ENCODE measurements around the gene OTUB2.

GRCh38 chr14:94021001-94021400 is 5.1 kb upstream of the OTUB2 start:
- TF ChIP-seq CTCF (IDR thresholded peaks at IDR 0.05; ENCODE audit: low read depth, low read length, poor library complexity, severe bottlenecking) (no peak), EZH2phosphoT487 (IDR thresholded peaks at IDR 0.05; ENCODE audit: borderline replicate concordance, low read length) (no peak)
